Psoas muscle (tissue), 8 donors: ENCODE results near the gene AFF3. TPM values are rescaled to one million over a fixed set of nuclear protein-coding genes. Genes with fewer than 3 reads are reported as not detected.

Source experiments
- ATAC-seq, 4 donors: fragments of 200-7000 bp; cut with Tn5 transposase; one replicate each; pipeline ENCODE4 v1.9.1; 2020; ENCODE audit warnings: moderate library complexity in 3 of 4, mild to moderate bottlenecking in 2 of 4
- DNase-seq, 2 donors: peaks; one replicate each; pipeline ENCODE4 v3.0.0-alpha.2; 2020
- H3K27ac ChIP-seq: fragments of 200-600 bp; one replicate; pipeline ENCODE4 v1.8.0; 2022
- H3K27me3 ChIP-seq, 3 donors: fragments of 200-600 bp in 1 of 3; one replicate each; pipeline versions ENCODE4 v1.6.1 to v1.8.0; 2013 to 2022; ENCODE audit warnings: low read length in 2 of 3, mild to moderate bottlenecking in 2 of 3, moderate library complexity in 1 of 3; ENCODE audit not compliant: insufficient read depth in 3 of 3
- H3K36me3 ChIP-seq, 2 donors: fragments of 200-600 bp in 1 of 2; one replicate each; pipeline versions ENCODE4 v1.6.1 to v1.8.0; 2013 to 2022; ENCODE audit warnings: low read depth in 1 of 2, mild to moderate bottlenecking in 1 of 2, moderate library complexity in 1 of 2; ENCODE audit not compliant: insufficient read depth in 1 of 2
- H3K4me1 ChIP-seq: fragments of 200-600 bp; one replicate; pipeline ENCODE4 v1.8.0; 2022
- H3K4me3 ChIP-seq: fragments of 200-600 bp; one replicate; pipeline ENCODE4 v1.8.0; 2022; ENCODE audit warnings: mild to moderate bottlenecking
- H3K9me3 ChIP-seq: fragments of 200-600 bp; one replicate; pipeline ENCODE4 v1.8.0; 2022
- WGBS, 3 donors: extraction: QIAGEN DNeasy Blood & Tissue Kit; methylation state at CpG; one replicate each; pipeline versions ENCODE4 v1.1.6 to v1.1.7; 2013; 5-methylcytosine and 5-hydroxymethylcytosine counted together
- intact Hi-C, 2 donors: fragments of 100-400 bp; cut with DNase I; formaldehyde crosslinking; loops; one replicate each; pipeline versions ENCODE4 v1.11.0 to v1.14.2; 2022
- polyA plus RNA-seq, 3 donors: library from polyadenylated mRNA; stranded (reverse); fragments of 200-250 nt; gene quantifications; one replicate each; pipeline ENCODE4 v1.2.3, GENCODE V29; 2013
- total RNA-seq, 4 donors: library from RNA; stranded (reverse); fragmentation: NEBNext Ultra II Directional in 2 of 4; extraction: Animal tissue kit (Norgen Biotek cat#: 25700) in 2 of 4; gene quantifications; one replicate each; pipeline versions ENCODE4 v1.2.1 to v1.2.4, GENCODE V29; 2021 to 2023
- TF ChIP-seq, protein P1 (sequence below): fragments of 200-600 bp; IDR thresholded peaks from one replicate; pipeline ENCODE4 v1.8.0; 2022; ENCODE audit warnings: antibody characterized with exemption
- donor health status: healthy with polysubstance abuse.
- donor health status: DM: no; HTN: no; CAD: no; lungs with moderate emphysema.
- donor health status: Bipolar disorder and iron deficiency.
- donor health status: healthy.
- donor health status: DM: yes; HTN: yes; CAD: no.
- donor health status: DM: no; HTN: no; CAD: no.
- donor health status: DM: no; HTN: no; CAD: no.
- donor health status: DM: yes; HTN: yes; CAD: no.

Gene AFF3
- total and polyA plus RNA-seq, 7 donors: 0.08 to 2.9 (median 0.44) TPM

DNA sequence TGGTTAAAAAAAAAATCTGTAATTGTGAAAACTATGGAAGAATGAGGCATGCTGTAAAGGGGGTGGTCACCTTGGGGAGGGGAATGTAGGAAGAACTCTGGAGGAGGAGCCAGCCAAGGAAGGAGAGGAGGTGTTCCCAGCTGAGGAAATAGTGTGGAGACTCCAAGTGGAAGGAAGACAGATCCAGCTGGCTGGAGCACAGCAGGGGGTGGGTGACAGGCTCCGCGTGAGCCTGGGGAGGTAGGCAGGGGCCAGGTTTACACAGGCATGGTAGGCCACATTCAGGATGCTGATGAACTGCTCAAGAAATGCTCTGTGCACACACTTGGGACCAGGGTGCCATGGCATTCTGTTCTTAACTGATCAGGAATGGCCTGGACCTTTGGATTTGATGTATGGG lies 16.8 kb downstream of the AFF3 start:
- Histone ChIP-seq H3K4me3 (no peak overlapping the region), H3K9me3 (no peaks in the 10 kb centered on the region), H3K27me3 (no peaks in the 10 kb centered on the region), H3K36me3 (no peaks in the 10 kb centered on the region), H3K27ac (no peak overlapping the region), H3K4me1 (no peaks in the 10 kb centered on the region)
- intact Hi-C loops: no loop called here
- WGBS, 3 donors: 45 to 62% (median 47%) methylated on average over 2 of the region's 2 CpGs
- ATAC-seq (no peak), DNase-seq (no peak)
- TF ChIP-seq, protein P1, sequence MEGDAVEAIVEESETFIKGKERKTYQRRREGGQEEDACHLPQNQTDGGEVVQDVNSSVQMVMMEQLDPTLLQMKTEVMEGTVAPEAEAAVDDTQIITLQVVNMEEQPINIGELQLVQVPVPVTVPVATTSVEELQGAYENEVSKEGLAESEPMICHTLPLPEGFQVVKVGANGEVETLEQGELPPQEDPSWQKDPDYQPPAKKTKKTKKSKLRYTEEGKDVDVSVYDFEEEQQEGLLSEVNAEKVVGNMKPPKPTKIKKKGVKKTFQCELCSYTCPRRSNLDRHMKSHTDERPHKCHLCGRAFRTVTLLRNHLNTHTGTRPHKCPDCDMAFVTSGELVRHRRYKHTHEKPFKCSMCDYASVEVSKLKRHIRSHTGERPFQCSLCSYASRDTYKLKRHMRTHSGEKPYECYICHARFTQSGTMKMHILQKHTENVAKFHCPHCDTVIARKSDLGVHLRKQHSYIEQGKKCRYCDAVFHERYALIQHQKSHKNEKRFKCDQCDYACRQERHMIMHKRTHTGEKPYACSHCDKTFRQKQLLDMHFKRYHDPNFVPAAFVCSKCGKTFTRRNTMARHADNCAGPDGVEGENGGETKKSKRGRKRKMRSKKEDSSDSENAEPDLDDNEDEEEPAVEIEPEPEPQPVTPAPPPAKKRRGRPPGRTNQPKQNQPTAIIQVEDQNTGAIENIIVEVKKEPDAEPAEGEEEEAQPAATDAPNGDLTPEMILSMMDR: no peak

DNA sequence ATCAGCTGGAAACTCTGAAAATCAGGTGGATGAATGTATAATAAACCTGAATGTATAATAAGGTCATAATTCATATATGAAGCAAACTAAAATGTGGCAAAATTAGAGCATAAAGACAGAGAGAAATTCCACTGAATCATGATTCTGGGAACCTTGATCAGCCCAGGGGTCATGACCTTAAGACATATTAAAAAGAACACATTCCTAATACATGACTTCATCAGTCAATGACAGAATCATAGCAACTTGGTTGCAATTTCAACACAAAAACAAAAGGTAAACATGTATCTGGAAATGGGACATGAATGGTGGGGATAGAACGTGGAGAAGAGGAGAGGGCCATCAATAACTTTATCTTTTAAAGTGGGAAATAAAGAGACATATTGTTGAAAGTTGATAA lies 17.6 kb downstream of the AFF3 start:
- intact Hi-C loops: no loop called here
- ATAC-seq (no peak), DNase-seq (no peak)
- H3K4me3 ChIP-seq: no peak overlapping the region
- no peaks in the 10 kb centered on the region for H3K36me3 ChIP-seq
- WGBS, 3 donors: 61 to 75% (median 72%) methylated on average over 1 of the region's 1 CpG
- TF ChIP-seq, protein P1: no peak
- no peaks in the 10 kb centered on the region for H3K9me3 ChIP-seq
- no peaks in the 10 kb centered on the region for H3K4me1 ChIP-seq
- no peaks in the 10 kb centered on the region for H3K27me3 ChIP-seq
- H3K27ac ChIP-seq: no peak overlapping the region

DNA sequence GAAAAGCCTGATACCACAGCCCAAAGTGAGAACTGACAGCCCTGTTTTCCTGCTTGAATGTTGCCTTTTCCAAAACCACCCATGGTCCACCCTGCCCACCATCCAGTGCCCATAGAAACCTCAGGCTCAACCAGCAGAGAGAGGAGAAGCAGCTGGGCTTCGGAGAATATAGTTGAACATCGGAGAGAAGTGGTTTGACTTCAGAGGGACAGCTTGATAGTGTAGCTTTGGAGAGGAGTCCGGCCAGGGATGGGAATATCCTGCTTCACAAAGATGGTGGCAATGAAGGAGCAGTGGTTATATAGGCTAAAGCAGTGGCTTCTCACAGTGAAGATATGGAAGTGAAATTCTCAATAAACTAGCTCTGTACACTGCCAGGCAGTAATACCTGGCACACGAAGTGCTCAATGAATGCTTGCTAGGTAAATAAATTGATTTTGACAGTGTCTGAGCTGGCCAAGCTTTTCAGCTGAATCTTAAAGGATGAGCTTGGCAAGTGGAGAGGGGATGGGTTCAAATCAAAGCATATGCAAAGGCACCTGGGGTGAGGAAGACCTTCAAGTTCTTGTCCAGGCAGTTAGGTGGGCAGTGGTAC lies 21.2 kb downstream of the AFF3 start:
- ATAC-seq (no peak), DNase-seq (no peak)
- H3K36me3 ChIP-seq: no peaks in the 10 kb centered on the region
- WGBS, 3 donors: 91 to 96% (median 93%) methylated on average over 4 of the region's 4 CpGs
- intact Hi-C loops: no loop called here
- H3K9me3 ChIP-seq: peaks cover 12% of the 10 kb centered on the region
- H3K27me3 ChIP-seq: no peaks in the 10 kb centered on the region
- no peak overlapping the region for H3K27ac ChIP-seq
- H3K4me3 ChIP-seq: no peak overlapping the region
- H3K4me1 ChIP-seq: no peaks in the 10 kb centered on the region
- TF ChIP-seq, protein P1: no peak

DNA sequence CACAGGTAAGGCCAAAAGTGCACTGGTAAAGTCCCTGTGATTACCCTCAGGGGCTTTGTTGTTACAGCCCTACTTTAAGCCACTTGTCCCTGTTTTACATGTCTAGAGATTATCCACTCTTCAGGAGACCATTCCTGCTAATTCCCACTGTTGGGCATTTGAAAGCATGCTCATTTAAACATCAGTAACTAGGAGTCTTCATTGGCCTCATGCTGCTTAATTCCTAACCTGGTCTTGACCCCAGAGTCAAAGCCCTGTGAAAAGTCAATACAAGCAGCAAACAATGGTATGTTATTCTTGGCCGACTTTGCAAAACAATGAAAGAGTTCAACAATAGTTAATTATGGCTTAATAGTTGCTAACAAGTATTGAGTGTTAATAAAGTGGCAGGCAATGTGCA lies 23.2 kb downstream of the AFF3 start:
- TF ChIP-seq, protein P1: no peak
- Histone ChIP-seq H3K4me1 (no peaks in the 10 kb centered on the region), H3K9me3 (peaks cover 17% of the 10 kb centered on the region), H3K27ac (no peak overlapping the region), H3K27me3 (no peaks in the 10 kb centered on the region), H3K36me3 (no peaks in the 10 kb centered on the region), H3K4me3 (no peak overlapping the region)
- 31 to 34% (median 31%) methylated on average over 1 of the region's 1 CpG for WGBS, 3 donors
- DNase-seq (no peak), ATAC-seq (no peak)
- intact Hi-C loops: no loop called here

DNA sequence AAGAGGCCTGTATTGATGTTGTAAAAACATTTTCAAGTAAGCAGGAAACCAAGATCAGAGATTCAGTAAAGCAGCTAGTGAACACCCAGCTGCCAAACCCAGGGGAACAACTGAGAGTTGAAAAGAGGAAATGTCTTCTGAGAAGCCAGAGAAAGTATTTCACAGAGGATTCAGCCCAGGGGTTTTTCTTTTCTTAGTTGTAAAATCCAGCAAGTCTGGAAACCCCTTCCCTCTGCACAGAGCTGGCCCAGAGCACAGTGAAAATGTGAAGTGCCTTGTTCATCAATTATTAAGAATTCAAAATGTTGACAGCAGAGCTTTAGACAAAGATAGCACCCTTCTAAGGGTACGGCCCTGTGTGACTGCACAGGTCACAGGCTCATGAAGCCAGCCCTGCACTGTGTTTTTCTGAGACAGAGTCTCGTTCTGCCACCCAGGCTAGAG lies 28.4 kb downstream of the AFF3 start:
- ATAC-seq: no peak
- 69 to 95% (median 88%) methylated on average over 2 of the region's 2 CpGs for WGBS, 3 donors
- H3K9me3 ChIP-seq: peaks cover 17% of the 10 kb centered on the region
- no peaks in the 10 kb centered on the region for H3K36me3 ChIP-seq
- no peak overlapping the region for H3K4me3 ChIP-seq
- no peaks in the 10 kb centered on the region for H3K4me1 ChIP-seq
- H3K27ac ChIP-seq: no peak overlapping the region
- H3K27me3 ChIP-seq: peaks cover 0 to 2% (median 0%) of the 10 kb centered on the region in 3 donors
- TF ChIP-seq, protein P1: no peak
- intact Hi-C loops: no loop called here
- no peak for DNase-seq
